ENCODE data around the gene MEN1. TPM values are rescaled to one million over a fixed set of nuclear protein-coding genes. Genes with fewer than 3 reads are reported as not detected.
A peak's percentile ranks its signal among the peaks of the same experiment; 100 is the strongest.

Gene MEN1
- total and polyA plus RNA-seq, 7 donors: 6.8 to 26.1 (median 9.4) TPM

GRCh38 chr11:64789331-64790204, 20.8 kb downstream of the MEN1 start:
- Histone ChIP-seq H3K9me3 (no peaks in the 10 kb centered on the region), H3K4me1 (peaks cover 0 to 9% (median 6%) of the 10 kb centered on the region in 4 donors), H3K27ac (no peak overlapping the region), H3K4me3 (no peak overlapping the region), H3K27me3 (no peaks in the 10 kb centered on the region), H3K36me3 (peaks cover 0 to 29% (median 6%) of the 10 kb centered on the region in 4 donors)
- DNase-seq: peak; percentile 64
- intact Hi-C loops (cut with DNase I): loop anchor here (5.0 kb wide), 1 partner anchor 98 kb away; no protein-coding TSS in a partner anchor
- TF ChIP-seq POLR2AphosphoS5 (IDR thresholded peaks at IDR 0.05): no peak
- TF ChIP-seq EP300 (IDR thresholded peaks at IDR 0.05): no peak
- TF ChIP-seq POLR2A (IDR thresholded peaks at IDR 0.05): no peak
- TF ChIP-seq, protein P1, sequence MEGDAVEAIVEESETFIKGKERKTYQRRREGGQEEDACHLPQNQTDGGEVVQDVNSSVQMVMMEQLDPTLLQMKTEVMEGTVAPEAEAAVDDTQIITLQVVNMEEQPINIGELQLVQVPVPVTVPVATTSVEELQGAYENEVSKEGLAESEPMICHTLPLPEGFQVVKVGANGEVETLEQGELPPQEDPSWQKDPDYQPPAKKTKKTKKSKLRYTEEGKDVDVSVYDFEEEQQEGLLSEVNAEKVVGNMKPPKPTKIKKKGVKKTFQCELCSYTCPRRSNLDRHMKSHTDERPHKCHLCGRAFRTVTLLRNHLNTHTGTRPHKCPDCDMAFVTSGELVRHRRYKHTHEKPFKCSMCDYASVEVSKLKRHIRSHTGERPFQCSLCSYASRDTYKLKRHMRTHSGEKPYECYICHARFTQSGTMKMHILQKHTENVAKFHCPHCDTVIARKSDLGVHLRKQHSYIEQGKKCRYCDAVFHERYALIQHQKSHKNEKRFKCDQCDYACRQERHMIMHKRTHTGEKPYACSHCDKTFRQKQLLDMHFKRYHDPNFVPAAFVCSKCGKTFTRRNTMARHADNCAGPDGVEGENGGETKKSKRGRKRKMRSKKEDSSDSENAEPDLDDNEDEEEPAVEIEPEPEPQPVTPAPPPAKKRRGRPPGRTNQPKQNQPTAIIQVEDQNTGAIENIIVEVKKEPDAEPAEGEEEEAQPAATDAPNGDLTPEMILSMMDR (IDR thresholded peaks at IDR 0.05): no peak
- 91 to 94% methylated on average over 15 of the region's 15 CpGs for WGBS, 2 donors

- TF ChIP-seq EP300 (IDR thresholded peaks at IDR 0.05) (no peak), POLR2AphosphoS5 (IDR thresholded peaks at IDR 0.05) (no peak), POLR2A (IDR thresholded peaks at IDR 0.05) (no peak)
- TF ChIP-seq, protein P1 (IDR thresholded peaks at IDR 0.05): no peak
- Histone ChIP-seq H3K4me1 (peaks cover 0 to 9% (median 6%) of the 10 kb centered on the region in 4 donors), H3K27ac (no peak overlapping the region), H3K36me3 (peaks cover 0 to 29% (median 6%) of the 10 kb centered on the region in 4 donors), H3K4me3 (no peak overlapping the region), H3K9me3 (no peaks in the 10 kb centered on the region), H3K27me3 (no peaks in the 10 kb centered on the region)
- WGBS, 2 donors: 90% methylated on average over 9 of the region's 9 CpGs
- intact Hi-C loops (cut with DNase I): loop anchor here (5.0 kb wide), 1 partner anchor 99 kb away; no protein-coding TSS in a partner anchor
- DNase-seq: peak; percentile 61
These were observed 21.8 kb downstream of the MEN1 start for GRCh38 chr11:64788321-64789215.

GRCh38 chr11:64787526-64788320, 22.6 kb downstream of the MEN1 start:
- peak; percentile 83 for DNase-seq
- Histone ChIP-seq H3K27ac (peak overlapping the region in 2 of 4 donors; percentile 26 to 49), H3K36me3 (peaks cover 0 to 29% (median 6%) of the 10 kb centered on the region in 4 donors), H3K27me3 (no peaks in the 10 kb centered on the region), H3K9me3 (no peaks in the 10 kb centered on the region), H3K4me1 (peaks cover 0 to 9% (median 6%) of the 10 kb centered on the region in 4 donors), H3K4me3 (no peak overlapping the region)
- intact Hi-C loops (cut with DNase I): loop anchor here (5.0 kb wide), 1 partner anchor 100 kb away; no protein-coding TSS in a partner anchor
- TF ChIP-seq EP300 (IDR thresholded peaks at IDR 0.05) (no peak), POLR2AphosphoS5 (IDR thresholded peaks at IDR 0.05) (no peak), POLR2A (IDR thresholded peaks at IDR 0.05) (no peak)
- TF ChIP-seq, protein P1 (IDR thresholded peaks at IDR 0.05): peak; percentile 26 to 70 (median 60)
- WGBS, 2 donors: 26 to 48% methylated on average over 15 of the region's 15 CpGs

DNA sequence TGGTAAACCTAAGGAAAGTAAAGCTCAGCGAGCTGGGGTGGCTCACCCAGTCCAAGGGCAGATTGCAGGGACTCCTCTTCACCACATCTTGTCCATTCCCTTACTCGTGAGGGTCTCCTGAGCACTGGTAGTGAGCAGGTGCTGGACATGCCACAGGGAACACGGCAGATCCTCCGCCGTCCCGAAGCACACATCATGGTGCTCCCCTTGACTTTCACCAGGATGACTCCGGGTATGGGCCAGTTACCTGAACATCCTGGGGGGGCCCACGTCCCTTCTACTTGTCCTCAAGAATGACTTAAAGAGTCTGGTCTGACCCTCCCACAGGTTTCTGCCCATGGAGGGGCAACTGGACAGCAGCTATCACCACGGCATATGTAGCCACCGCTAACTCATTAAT, 24.0 kb downstream of the MEN1 start:
- H3K36me3 ChIP-seq: peaks cover 0 to 21% (median 4%) of the 10 kb centered on the region in 4 donors
- intact Hi-C loops (cut with DNase I): loop anchor here (5.0 kb wide), 1 partner anchor 101 kb away; no protein-coding TSS in a partner anchor
- H3K4me3 ChIP-seq: no peak overlapping the region
- 92 to 93% methylated on average over 10 of the region's 10 CpGs for WGBS, 2 donors
- H3K27ac ChIP-seq: no peak overlapping the region
- TF ChIP-seq POLR2A (IDR thresholded peaks at IDR 0.05) (no peak), EP300 (IDR thresholded peaks at IDR 0.05) (no peak), POLR2AphosphoS5 (IDR thresholded peaks at IDR 0.05) (no peak)
- TF ChIP-seq, protein P1 (IDR thresholded peaks at IDR 0.05): no peak
- DNase-seq: peak; percentile 50
- H3K9me3 ChIP-seq: no peaks in the 10 kb centered on the region
- H3K4me1 ChIP-seq: peaks cover 0 to 9% (median 6%) of the 10 kb centered on the region in 4 donors
- H3K27me3 ChIP-seq: no peaks in the 10 kb centered on the region
